Posterior vena cava (tissue), 2 donors: ENCODE data around the gene AVP. TPM values are rescaled to one million over a fixed set of nuclear protein-coding genes. Genes with fewer than 3 reads are reported as not detected.
"Not testable (repeated sequence)": the region's sequence is repeated elsewhere in the genome, so short reads cannot be mapped to it uniquely, and the experiment has no call there.

Experiments
- DNase-seq: peaks from one replicate; pipeline ENCODE4 v3.0.0-alpha.2; 2020; ENCODE audit warnings: low spot score
- intact Hi-C, 2 donors: fragments of 100-400 bp; cut with DNase I; formaldehyde crosslinking; loops; one replicate each; pipeline versions ENCODE4 v1.14.1 to v1.14.2; 2022 to 2023
- long read RNA-seq, 2 donors: library from polyadenylated mRNA; unstranded; transcript quantifications; one replicate each; pipeline ENCODE4 v2.0.0, GENCODE V29; 2020 to 2021
- total RNA-seq, 2 donors: library from RNA; stranded (reverse); fragmentation: NEBNext Ultra II Directional; extraction: Animal tissue kit (Norgen Biotek cat#: 25700); gene quantifications; one replicate each; pipeline ENCODE4 v1.2.1, GENCODE V29; 2021
- donor health status: DM: yes; HTN: yes; CAD: no.
- donor health status: DM: yes; HTN: yes; CAD: no.

The AVP gene
- not detected for total RNA-seq
- long read RNA-seq, donor 1: 0 reads
- long read RNA-seq, donor 2: 0 reads

DNA sequence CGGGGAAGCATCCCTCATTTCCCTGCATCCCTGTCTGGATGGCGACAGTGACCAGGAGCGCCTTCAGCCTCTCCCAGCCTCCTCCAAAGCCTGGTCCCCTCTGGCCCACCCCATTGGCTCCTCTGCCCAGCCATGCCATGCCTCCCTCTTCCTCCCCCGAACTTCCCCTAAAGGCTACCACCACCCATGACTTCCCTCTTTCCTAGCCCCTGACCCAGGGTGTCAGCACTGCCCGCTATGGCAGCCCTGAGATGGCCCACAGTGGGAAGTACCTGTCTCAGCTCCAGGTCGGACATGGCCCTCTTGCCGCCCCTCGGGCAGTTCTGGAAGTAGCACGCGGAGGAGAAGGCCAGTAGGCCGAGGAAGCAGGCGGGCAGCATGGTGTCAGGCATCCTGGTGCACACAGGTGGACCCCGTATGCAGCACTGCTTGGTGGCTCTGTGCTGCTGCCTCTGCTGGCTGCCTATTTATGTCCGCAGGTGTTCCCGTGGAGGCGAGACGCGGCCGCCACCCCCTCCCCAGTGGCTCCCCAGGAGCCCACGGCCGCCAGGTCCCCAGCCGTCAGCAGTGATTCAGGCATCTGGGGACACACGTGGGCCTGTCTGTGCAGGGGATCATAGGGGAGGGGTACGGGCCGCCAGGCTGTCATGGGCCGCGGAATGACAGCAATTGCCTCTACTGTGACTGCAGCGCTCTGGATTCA, at the start of gene AVP:
Gene AVP (minus strand): TSS at position 442 of the 703 bp plus-strand sequence. CDS start 50 bp downstream, at position 392.
- peak; percentile 72 for DNase-seq
- intact Hi-C loops: no loop called here

DNA sequence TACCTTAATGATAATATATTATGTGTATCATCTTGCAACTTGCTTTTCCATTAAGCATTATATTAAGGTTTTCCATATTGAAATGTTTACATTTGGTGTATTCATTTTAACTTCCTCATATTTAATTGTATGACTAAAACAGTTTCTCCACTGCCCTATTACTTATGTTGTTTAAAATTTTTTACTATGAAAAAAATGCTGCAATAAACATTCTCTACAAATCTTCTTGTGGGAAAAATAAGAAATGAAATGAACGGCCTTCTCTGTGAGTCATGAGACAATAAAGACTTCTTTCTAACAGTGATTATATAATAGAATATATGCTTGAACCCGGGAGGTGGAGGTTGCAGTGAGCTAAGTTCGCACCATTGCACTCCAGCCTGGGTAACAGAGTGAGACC, 49.6 kb upstream of the AVP start:
- intact Hi-C loops: no loop called here
- no peak for DNase-seq

- DNase-seq: no peak
- intact Hi-C loops: no loop called here
Observed at GRCh38 chr20:3133155-3133554, 48.6 kb upstream of the AVP start.

GRCh38 chr20:3130051-3130600, 45.6 kb upstream of the AVP start:
- intact Hi-C loops: no loop called here
- no peak for DNase-seq

- DNase-seq: no peak
- intact Hi-C loops: no loop called here
Observed at GRCh38 chr20:3129094-3129493, 44.6 kb upstream of the AVP start.

GRCh38 chr20:3128275-3128984, 43.9 kb upstream of the AVP start:
- DNase-seq: no peak
- intact Hi-C loops: no loop called here

DNA sequence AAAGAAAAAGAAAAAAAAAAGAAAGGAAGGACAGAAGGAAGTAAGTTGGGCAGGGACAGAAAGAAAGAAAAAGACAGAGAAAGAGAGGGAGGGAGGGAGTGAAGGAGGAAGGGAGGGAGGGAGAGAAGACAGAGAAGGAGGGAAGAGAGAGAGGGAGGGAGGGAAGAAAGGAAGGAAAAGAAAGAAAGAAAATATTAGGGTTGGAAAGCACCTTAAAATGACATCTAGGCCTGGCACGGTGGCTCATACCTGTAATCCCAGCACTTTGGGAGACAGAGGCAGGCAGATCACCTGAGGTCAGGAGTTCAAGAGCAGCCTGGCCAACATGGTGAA, 42.0 kb upstream of the AVP start:
- intact Hi-C loops: no loop called here
- DNase-seq: no peak

GRCh38 chr20:3125776-3126526, 41.4 kb upstream of the AVP start:
- DNase-seq, intact Hi-C loops: not testable (repeated sequence)

- DNase-seq, intact Hi-C loops: not testable (repeated sequence)
Observed at GRCh38 chr20:3124773-3125560, 40.4 kb upstream of the AVP start.

DNA sequence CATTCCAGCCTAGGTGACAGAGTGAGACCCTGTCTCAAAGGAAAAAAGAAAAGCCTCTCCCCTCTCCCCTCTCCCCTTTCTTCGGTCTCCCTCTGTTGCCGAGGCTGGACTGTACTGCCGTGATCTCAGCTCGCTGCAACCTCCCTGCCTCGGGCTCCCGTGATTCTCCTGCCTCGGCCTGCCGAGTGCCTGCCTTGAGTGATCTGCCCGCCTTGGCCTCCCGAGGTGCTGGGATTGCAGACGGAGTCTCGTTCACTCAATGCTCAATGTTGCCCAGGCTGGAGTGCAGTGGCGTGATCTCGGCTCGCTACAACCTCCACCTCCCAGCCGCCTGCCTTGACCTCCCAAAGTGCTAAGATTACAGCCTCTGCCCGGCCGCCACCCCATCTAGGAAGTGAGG, 39.6 kb upstream of the AVP start:
- DNase-seq, intact Hi-C loops: not testable (repeated sequence)

GRCh38 chr20:3123542-3123941, 39.0 kb upstream of the AVP start:
- DNase-seq: no peak
- intact Hi-C loops: no loop called here

DNA sequence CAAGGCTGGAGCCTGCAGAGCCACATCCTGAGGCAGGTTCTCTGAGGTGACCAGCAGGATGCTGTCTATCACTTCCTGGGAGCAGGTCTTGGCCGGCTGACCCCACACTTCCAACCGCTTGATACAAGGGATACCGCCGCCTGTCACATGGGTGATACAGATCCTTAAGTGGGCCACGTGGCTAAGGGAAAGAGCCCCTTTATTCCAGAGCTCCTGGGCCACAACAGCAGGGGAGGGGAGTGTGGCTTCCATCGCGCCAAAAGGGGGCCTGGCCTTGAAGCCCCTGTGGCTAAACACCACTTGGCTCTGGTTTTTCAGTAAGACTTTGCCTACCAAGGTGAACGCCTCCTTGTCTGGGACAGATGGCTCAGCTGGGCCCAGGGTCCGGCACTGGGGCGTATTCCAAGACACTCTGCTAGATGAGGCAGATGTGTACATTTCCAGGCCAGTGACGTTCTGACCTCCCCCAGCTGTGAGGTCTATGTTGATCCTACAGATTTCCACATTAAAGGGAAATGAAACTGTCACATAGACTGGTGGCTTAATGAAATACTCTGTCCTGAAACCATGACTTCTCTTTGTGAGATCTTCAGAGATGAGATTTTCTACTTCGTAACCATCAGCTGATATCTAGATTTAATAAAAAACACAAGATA, 37.6 kb upstream of the AVP start:
- peak; percentile 54 for DNase-seq
- intact Hi-C loops: no loop called here

DNA sequence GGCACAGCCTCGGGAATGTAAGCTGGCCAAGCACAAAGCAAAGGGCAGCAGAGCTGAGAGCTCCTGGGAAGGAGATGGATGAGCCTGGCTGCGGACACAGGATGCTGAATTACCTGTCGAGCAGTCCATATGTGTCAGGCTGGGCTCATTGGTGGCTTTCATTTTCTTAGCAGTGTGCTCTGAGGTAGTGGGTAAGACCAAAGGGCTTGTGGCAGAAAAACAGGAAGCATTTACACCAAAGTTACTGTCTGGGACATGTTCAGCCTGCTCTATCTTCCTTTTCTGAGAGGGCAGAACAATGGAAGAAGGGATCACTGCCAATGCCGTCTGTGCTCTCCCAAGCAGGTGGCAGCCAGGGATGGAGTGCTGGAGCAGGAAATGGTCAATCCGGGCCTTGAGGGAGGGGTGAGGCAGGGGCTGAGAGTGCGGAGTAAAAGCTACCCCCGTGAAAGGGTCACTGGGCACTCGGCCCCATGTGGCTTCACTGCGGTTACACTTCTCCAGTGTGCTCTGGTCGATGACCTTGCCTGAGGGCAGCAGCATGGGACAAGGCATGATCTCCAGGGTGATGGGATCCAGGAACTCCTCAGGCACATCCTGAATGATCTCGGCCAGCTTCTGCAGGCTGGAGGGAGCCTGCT, 36.9 kb upstream of the AVP start:
- no peak for DNase-seq
- intact Hi-C loops: no loop called here

GRCh38 chr20:3119044-3119443, 34.5 kb upstream of the AVP start:
- intact Hi-C loops: loop anchor here in 1 of 2 donors (5.0 kb wide), 1 partner anchor 67 kb away; no protein-coding TSS in a partner anchor
- DNase-seq: no peak

DNA sequence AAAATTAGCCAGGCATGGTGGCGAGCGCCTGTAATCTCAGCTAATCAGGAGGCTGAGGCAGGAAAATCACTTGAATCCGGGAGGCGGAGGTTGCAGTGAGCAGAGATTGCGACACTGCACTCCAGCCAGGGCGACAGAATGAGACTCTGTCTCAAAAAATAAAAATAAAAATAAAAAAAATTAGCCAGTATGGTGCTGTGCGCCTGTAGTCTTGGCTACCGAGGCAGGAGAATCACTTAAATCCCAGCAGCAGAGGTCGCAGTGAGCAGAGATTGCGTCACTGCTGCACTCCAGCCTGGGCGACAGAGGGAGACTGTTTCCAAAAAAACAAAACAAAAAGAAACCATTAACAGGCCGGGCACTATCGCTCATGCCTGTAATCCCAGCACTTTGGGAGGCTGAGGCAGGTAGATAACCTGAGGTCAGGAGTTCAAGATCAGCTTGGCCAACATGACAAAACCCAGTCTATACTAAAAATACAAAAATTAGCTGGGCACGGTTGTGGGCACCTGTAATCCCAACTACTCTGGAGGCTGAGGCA, 33.4 kb upstream of the AVP start:
- intact Hi-C loops: loop anchor here in 1 of 2 donors (5.0 kb wide), 1 partner anchor 66 kb away; no protein-coding TSS in a partner anchor
- peak; percentile 90 for DNase-seq

DNA sequence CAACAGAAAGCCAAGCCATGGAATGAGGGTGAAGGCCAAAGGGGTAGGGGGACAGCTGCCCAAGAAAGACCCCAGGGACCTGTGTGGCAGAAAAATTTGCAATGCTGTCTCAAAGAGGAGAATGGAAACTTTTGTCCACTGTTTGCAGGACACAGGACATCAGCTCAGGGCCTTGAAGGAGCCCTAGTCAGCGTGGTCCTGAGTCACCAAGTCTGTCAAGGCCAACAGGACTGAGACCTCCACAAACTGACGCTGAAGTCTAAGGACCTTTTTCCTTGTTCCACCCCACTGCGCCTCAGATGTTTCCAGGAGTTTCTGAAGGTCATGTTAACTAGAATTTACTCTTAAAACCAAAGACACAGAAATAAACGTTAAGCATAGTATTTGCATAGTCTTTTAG, 31.8 kb upstream of the AVP start:
- intact Hi-C loops: loop anchor here in 1 of 2 donors (5.0 kb wide), 1 partner anchor 64 kb away; no protein-coding TSS in a partner anchor
- DNase-seq: no peak

- peak; percentile 71 for DNase-seq
Observed at GRCh38 chr20:3115190-3116107, 30.9 kb upstream of the AVP start.

More at GRCh38 chr20:3115190-3116107, 30.9 kb upstream of the AVP start:
- intact Hi-C loops: loop anchor here in 1 of 2 donors (5.0 kb wide), 1 partner anchor 63 kb away; no protein-coding TSS in a partner anchor
